ENCODE results near the gene ARL2BP. TPM values are rescaled to one million over a fixed set of nuclear protein-coding genes. Genes with fewer than 3 reads are reported as not detected.

ARL2BP gene
- total RNA-seq, 1 experiment from 2014 or later = 100 TPM

GRCh38 chr16:57282510-57283213 lies 37.6 kb downstream of the ARL2BP start:
- no peak for DNase-seq (ENCODE audit: low spot score)

DNA sequence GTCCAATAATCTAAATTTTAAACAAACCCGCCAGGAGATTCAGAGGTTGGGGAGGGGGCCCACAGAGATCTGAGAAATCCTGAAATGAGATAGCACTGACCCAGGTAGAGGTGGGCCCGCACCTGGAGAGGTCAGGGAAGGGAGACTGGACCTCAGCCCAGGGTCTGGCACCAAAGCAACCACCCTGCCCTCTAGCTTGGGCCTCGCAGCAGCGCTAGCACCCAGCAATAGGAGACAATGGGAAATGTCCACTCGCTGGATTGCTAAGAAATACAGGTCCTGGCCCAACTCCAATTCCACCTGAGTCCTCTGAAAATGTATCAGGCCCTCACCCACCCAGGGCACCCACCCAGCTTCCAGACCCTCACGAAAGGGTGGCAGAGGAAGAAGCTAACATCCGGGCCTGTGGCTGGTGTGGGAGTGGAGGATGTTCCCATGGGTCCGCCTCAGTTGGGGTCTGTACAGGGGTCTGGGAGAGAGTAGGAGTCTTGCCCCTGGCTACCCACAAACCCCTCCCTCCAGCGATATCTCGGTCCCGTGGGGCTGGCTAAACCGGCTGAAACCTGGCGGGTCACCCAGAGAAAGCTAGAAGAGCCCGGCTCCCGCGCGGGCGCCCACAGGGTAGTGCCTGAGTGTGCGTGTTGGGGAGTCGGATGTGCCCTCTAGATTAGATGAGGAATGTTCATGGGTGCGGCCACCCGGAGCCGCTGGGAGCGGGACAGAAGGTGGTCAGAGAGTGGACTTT lies 38.3 kb downstream of the ARL2BP start:
- no peak for DNase-seq (ENCODE audit: low spot score)

DNA sequence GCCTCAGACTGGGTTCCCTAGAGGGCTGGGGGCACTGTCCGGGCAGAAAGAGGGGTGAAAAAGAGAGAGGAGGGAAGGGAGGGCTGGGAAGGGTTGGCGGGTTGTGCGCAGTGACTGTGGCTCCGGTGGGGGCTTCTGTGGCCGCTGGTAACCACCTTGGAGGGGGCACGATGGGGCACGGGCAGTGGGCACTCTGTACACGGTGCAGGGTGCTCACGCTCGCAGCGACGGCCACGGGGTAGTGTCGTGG lies 38.8 kb downstream of the ARL2BP start:
- DNase-seq (ENCODE audit: low spot score) = no peak

- DNase-seq (ENCODE audit: low spot score) = no peak
These were observed 39.3 kb downstream of the ARL2BP start, which contains the start of gene PLLP for GRCh38 chr16:57284209-57284951. Gene PLLP (minus strand): TSS chr16:57284672. CDS start chr16:57284540, 132 bp downstream.

DNA sequence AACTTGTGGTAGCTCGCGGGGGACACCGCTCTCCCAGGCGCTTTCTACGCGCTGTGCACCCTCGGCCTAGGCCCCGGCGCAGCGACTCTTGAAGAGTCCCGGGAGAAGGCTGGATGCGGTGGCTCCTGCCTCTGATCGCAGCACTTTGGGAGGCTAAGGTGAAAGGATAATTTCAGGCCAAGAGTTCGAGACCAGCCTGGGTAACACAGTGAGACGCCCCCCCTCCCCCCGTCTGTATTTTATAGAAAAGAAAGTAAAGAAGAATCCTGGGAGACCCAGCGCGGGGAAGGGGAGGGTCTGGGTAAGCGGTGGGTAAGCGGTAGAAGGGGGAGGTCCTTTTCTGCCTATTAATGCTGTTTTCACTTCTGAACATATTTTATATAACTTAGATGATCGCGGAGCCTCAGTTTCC lies 39.9 kb downstream of the ARL2BP start:
- DNase-seq (ENCODE audit: low spot score) = no peak

- DNase-seq (ENCODE audit: low spot score) = no peak
These were observed 40.3 kb downstream of the ARL2BP start for GRCh38 chr16:57285379-57285778.

DNA sequence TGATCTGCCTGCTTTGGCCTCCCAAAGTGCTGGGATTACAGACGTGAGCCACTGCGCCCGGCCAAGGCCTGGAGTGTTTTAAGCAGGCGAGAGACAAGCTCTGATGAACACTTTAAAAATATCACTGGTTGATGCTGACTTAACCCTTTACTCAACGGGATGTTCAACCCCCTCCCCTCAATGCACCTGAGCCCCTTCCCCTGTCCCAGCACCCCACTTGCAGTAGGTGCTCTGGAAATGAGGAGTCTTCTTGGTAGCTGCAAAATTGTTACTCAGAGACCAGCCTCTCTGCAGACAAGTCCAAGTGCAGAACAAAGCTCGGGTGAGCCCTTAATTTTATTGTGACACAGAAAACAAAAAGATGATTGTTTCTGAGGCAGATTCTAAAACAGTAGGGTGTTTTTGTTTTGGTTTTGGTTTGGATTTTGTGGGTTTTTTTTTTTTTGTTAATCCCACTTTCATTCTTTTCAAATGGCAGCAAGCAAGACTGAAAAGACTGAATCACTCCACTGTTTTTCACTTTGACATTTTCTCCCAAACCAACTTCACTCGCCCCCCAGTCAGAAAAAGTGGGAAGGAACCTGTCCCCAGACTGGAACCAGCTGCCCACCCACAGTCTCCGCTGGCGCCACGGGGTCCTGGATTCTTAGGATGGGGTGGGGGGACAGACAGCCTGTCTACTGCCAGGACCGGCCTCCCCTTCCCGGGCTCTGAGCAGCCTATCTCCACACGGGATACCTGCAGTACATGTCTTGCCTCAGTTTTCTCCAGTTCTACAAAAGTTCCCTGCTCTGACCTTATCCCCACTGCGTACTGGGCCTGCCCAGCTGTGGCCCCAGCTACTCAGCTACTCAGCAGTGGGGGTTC lies 44.6 kb downstream of the ARL2BP start:
- no peak for DNase-seq (ENCODE audit: low spot score)

- DNase-seq (ENCODE audit: low spot score) = no peak
These were observed 52.8 kb downstream of the ARL2BP start for GRCh38 chr16:57297856-57298255.

GRCh38 chr16:57299009-57299718 lies 54.1 kb downstream of the ARL2BP start:
- no peak for DNase-seq (ENCODE audit: low spot score)

- peak; percentile 95 for DNase-seq (ENCODE audit: low spot score)
These were observed 54.8 kb downstream of the ARL2BP start for GRCh38 chr16:57299719-57300386.

DNA sequence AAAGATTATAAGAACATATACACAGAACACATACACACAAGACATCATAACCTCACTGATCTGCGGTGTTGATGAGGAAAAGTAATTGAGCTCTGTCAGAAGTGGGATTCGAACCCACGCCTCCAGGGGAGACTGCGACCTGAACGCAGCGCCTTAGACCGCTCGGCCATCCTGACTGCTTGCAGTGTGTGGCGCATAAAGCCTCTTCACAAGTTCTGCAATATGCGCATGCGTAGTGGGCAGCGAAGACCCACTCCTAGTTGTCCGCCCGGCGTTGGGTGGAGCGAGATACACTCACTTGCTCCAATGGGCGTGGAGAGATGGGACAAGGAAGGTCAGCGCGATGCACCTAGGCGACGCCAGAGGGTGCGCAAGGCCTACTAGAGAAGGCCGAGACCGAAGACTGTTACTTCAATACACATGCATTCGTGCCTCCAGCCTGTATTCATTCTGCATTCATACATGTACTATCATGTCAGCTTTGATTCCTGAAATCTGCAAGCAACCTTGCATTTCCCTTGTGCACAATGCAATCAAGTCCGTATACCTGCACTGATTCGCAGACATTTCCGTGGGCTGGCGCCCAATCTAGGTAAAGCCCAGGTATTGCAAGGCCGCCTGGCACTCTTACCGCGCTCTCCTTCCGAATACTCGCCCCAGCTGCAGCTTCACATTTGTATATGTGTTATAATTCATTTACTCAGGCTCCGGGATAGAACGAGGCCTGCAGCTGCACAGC lies 55.5 kb downstream of the ARL2BP start:
- peak; percentile 99 for DNase-seq (ENCODE audit: low spot score)

DNA sequence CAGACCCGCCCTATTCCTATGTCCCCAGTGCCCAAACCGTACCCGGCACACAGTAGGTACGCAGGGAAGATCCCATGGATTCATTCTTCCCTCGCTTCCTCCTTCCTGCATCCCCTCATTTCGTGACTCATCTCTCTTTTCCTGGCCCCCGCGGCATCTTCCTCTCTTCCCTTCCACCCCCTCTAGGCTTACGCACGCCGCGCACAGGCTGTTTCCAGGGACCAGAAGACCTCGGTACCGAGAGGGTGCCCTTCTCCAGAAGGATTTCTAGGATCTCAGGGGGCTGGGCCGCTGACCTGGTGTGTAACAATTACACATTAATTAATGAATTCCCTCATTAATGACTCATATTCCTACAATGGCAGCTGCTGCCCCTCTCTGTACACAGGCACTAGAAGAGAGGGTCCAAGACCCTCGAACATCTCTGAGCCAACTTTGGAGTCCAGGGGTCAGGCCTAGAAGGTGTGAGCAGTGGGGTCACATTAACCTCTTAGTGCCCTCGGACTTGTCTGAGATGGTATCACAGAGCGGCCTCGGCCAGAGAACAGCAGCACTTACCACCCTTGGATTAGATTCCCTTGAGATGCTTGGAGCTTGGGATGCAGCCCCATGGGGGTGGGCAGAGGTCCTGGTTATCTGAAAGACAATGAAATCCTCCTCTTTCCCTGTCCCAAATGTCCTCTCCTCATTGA lies 56.2 kb downstream of the ARL2BP start:
- no peak for DNase-seq (ENCODE audit: low spot score)

Other genes with a start within 250 kb of the ARL2BP start
- gene CPNE2, start 152.7 kb upstream of the ARL2BP start, total RNA-seq (2014; rRNA removed; shearing (Covaris generic)) = 34.5 and 39.2 TPM in 2 replicates
- 104 and 139 TPM in 2 replicates for gene PSME3IP1, start 59.2 kb upstream of the ARL2BP start, total RNA-seq (2014; rRNA removed; shearing (Covaris generic))
- 25.1 and 28.6 TPM in 2 replicates for gene RSPRY1, start 58.9 kb upstream of the ARL2BP start, total RNA-seq (2014; rRNA removed; shearing (Covaris generic))
- gene PLLP, start 39.4 kb downstream of the ARL2BP start, total RNA-seq (2014; rRNA removed; shearing (Covaris generic)) = 0.17 TPM in 1 of 2 replicates, not detected in the other
- not detected in 2 replicates for gene CCL22, start 113.5 kb downstream of the ARL2BP start, total RNA-seq (2014; rRNA removed; shearing (Covaris generic))
- gene CX3CL1, start 127.2 kb downstream of the ARL2BP start, total RNA-seq (2014; rRNA removed; shearing (Covaris generic)) = 0.70 and 0.85 TPM in 2 replicates
- not detected in 2 replicates for gene CCL17, start 159.5 kb downstream of the ARL2BP start, total RNA-seq (2014; rRNA removed; shearing (Covaris generic))
- gene CIAPIN1, start 202.1 kb downstream of the ARL2BP start, total RNA-seq (2014; rRNA removed; shearing (Covaris generic)) = 88.4 and 96.4 TPM in 2 replicates
- 67.6 and 76.9 TPM in 2 replicates for gene COQ9, start 202.2 kb downstream of the ARL2BP start, total RNA-seq (2014; rRNA removed; shearing (Covaris generic))
- gene POLR2C, start 217.4 kb downstream of the ARL2BP start, total RNA-seq (2014; rRNA removed; shearing (Covaris generic)) = 201 and 244 TPM in 2 replicates
- 15.5 and 25.4 TPM in 2 replicates for gene DOK4, start 241.2 kb downstream of the ARL2BP start, total RNA-seq (2014; rRNA removed; shearing (Covaris generic))

Data from H4 (cell line).